HG03571 (cell line): ENCODE results near the gene MANBA.
"Not testable (repeated sequence)": the region's sequence is repeated elsewhere in the genome, so short reads cannot be mapped to it uniquely, and the experiment has no call there.

ENCODE experiments used
- ATAC-seq: cut with Tn5 transposase; IDR thresholded peaks from one replicate; pipeline ENCODE4 v1.9.1; 2021; ENCODE audit not compliant: unreplicated experiment

MANBA gene

GRCh38 chr4:102625232-102625930 lies 135.4 kb downstream of the MANBA start:
- ATAC-seq = peak; percentile 96

GRCh38 chr4:102624505-102624904 lies 136.3 kb downstream of the MANBA start:
- ATAC-seq = no peak

DNA sequence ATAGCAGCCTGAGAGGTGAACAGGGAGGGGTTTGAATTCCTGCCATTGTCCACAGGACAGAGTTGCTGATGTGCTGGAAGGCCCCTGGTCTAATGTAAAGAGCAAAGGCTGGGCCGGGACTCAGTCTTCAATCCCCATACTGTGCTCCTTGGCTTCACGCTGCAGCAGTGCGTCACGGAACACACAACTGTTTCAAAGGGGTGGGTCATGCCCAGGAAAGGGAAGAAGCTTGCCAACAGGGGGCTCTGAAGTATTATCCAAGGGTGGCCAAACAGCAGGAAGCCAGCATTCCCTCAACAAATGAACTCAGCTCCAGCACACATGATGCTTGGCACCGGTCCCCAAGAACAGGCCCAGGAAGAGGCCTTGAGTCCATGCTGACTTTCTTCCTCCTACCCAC lies 137.1 kb downstream of the MANBA start:
- no peak for ATAC-seq

DNA sequence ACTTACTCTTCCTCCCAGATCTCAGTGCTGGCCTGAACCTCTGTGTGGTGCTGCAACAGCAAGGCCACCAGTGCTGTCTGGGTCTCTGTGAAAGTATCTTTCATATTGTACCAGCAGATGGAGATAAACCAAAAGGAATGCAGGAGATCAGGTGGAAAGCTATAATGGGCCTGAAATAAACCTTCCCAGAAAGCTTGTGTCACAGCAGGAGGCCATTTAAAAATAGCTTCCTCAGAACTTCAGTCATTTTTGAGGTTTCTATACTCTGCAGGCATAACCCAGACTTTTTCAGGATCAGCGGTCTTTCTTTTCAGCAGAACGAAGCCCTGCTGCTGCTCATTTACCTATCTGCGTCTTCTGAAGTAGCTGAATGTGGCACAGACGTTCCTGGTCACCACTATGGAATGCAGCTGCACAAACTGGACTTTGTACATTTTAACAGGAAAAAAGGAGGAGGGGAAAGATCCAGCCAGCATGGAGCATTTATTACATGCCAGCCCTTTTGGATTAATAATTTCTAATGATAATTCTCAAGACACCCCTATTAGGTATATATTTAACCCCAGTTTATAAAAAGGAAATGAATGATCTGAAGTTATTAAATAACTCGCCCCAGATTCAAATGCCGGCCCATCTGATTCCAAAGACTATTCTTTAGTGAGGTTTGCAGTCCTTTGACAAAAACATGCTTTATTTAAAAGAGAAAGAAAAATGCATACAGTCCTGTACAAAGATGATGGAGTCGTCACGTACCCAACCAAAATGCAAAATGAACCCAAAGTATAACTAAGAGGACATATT lies 139.9 kb downstream of the MANBA start:
- ATAC-seq = no peak

- ATAC-seq = not testable (repeated sequence)
These were observed 140.8 kb downstream of the MANBA start for GRCh38 chr4:102619776-102620631.

- not testable (repeated sequence) for ATAC-seq
These were observed 141.7 kb downstream of the MANBA start for GRCh38 chr4:102619021-102619420.

GRCh38 chr4:102616636-102617035 lies 144.1 kb downstream of the MANBA start:
- ATAC-seq = no peak

- ATAC-seq = no peak
These were observed 146.0 kb downstream of the MANBA start for GRCh38 chr4:102614801-102615200.

- ATAC-seq = no peak
These were observed 147.9 kb downstream of the MANBA start for GRCh38 chr4:102612824-102613366.

DNA sequence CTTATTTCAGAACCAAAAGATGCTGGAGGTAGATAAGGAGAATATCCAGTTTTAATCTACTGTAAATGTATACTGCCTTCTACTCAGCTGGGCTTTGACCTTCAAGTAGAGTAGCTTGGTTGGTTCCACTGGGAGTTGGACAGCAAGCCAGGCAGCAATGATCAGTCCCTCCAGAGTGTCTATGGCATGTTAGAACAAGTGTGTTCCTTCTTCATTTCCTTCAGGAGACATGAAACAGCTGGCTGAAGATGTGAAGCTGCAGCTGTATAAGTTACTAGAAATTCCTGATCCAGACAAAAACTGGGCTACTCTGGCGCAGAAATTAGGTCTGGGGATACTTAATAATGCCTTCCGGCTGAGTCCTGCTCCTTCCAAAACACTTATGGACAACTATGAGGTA lies 148.6 kb downstream of the MANBA start:
- no peak for ATAC-seq

GRCh38 chr4:102610476-102610875 lies 150.3 kb downstream of the MANBA start:
- ATAC-seq = no peak

DNA sequence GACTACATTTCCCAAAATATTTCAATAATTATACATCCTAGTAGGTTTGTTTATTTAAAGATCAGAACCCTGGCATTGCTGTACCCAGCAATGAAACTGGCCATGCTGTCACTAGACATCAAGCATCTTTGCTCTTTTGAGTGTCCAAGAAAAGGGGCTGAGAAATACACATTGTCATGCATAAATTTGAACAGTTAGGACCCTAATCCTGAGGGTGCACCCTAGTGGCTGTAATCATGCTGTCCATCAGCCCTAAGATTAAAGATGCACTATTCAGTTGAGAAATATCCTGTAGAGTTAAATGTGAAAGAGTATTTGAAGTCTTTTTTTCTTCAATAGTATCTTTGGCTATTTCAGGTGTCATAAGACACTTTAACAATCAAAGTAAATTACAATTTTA lies 150.8 kb downstream of the MANBA start:
- ATAC-seq = no peak

GRCh38 chr4:102608190-102608589 lies 152.6 kb downstream of the MANBA start:
- no peak for ATAC-seq

GRCh38 chr4:102606846-102607450 lies 153.8 kb downstream of the MANBA start:
- no peak for ATAC-seq

GRCh38 chr4:102606261-102606660 lies 154.5 kb downstream of the MANBA start:
- ATAC-seq = no peak

DNA sequence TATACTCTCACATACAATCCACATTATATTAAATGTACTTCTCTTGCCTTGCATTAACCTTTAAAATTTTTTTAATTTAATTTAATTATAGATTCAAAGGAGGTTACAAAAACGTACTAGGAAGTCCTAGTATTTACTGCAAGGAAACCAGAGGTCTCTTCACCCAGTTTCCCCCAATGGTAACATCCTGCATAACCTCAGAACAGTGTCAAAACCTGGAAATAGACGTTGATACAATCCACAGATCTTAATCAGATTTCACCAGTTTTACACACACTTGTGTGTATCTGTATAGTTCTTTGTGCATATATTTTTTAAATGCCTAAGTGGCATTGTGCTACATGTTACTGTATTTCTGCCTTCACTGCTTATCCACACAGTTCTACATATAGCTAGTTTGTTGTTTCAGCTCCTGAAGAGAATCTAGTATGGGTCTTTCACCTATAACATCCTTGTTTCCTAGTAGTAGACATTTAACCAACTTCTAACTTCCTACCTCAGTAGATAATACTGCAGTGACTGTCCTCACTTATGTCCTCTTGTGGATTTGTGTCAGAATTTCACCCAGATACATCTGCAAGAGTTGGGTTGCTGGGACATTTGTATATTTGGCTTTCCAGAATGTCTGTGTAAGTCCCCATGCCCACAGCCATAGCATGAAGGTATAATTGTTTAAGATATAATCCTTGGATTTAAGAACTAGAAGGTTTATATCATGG lies 156.4 kb downstream of the MANBA start:
- no peak for ATAC-seq

GRCh38 chr4:102601586-102602227 lies 159.1 kb downstream of the MANBA start:
- ATAC-seq = no peak

DNA sequence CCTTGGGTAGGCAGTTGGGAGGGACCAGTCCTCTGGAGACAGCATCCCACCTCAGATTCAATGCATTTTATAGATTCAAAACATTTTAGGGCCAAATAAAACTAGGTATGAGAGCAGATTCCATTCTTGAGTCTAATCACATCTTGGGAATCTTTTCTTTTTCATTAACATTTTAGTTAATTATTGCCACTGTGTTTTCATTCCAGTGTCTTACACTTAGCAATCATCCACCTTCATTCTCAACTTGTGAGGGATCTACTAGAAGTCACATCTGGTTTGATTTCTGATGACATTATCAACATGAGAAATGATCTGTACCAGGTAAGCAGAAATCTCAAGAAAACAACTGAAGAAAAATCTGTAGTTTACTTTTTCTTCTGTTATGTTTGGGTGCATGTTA lies 160.1 kb downstream of the MANBA start:
- ATAC-seq = no peak

GRCh38 chr4:102599886-102600285 lies 160.9 kb downstream of the MANBA start:
- no peak for ATAC-seq

DNA sequence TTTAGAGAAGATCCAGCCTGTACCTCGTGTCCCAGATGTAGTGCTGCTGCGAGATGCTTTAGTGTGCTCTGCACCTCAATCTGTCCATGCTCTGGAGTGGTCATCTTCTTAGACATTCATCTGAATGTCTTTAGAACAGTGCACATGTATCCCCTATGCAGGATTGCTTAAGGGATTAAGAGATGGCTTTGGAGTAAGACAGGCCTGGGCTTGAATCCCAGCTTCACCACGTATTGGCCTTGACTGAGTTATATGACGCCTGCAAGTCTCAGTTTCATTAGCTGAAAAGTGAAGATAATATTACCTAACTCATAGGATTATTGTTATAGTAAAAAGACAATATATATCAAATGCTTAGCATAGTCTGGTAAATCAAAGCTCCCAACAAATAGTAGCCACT lies 161.3 kb downstream of the MANBA start:
- ATAC-seq = no peak
